Measurements from ENCODE around the gene CD14. TPM values are rescaled to one million over a fixed set of nuclear protein-coding genes. Genes with fewer than 3 reads are reported as not detected.

Gene CD14
- total RNA-seq, 1 experiment from 2014 or later: 0.13 TPM

- no peaks in the 10 kb centered on the region for H3K4me1 Mint-ChIP-seq
- no peaks in the 10 kb centered on the region for H3K36me3 Mint-ChIP-seq (ENCODE audit: insufficient read depth in 1 of 3, low read depth in 3 of 3)
- Histone ChIP-seq H3T11ph (ENCODE audit: low read length) (no peak overlapping the region), H2BK12ac (ENCODE audit: insufficient read length, low read depth, low read length) (no peak overlapping the region), H2BK120ac (ENCODE audit: low read depth, low read length, poor library complexity, severe bottlenecking) (no peak overlapping the region), H3K9ac (ENCODE audit: extremely low read depth, insufficient read length, low read length) (no peak overlapping the region), H3K79me1 (ENCODE audit: insufficient read depth, low read depth, low read length, poor library complexity, severe bottlenecking) (no peaks in the 10 kb centered on the region), H3K4me1 (ENCODE audit: insufficient read depth, low read length) (no peaks in the 10 kb centered on the region), H3K27me3 (ENCODE audit: insufficient read depth, low read length) (no peaks in the 10 kb centered on the region), H2BK20ac (ENCODE audit: low read depth, low read length, poor library complexity, severe bottlenecking) (no peak overlapping the region), H3K23me2 (ENCODE audit: insufficient read length, low read depth, low read length, poor library complexity, severe bottlenecking) (no peaks in the 10 kb centered on the region), H3K79me2 (ENCODE audit: insufficient read depth, low read length) (no peaks in the 10 kb centered on the region), H3K4ac (ENCODE audit: low read depth, low read length) (no peak overlapping the region), H3K14ac (ENCODE audit: insufficient read depth, low read length) (no peak overlapping the region), H2AFZ (ENCODE audit: low read length) (no peak overlapping the region), H4K8ac (replicated peaks; ENCODE audit: insufficient read length, low read depth, low read length) (no peak overlapping the region), H3K23ac (ENCODE audit: insufficient read length, low read depth, low read length) (no peak overlapping the region), H3K27ac (ENCODE audit: insufficient read length, low read depth, low read length) (no peak overlapping the region), H3K4me2 (ENCODE audit: insufficient read depth, insufficient read length, low read length) (no peak overlapping the region), H3K56ac (ENCODE audit: insufficient read length, low read depth, low read length) (no peak overlapping the region), H4K20me1 (ENCODE audit: control insufficient read depth, insufficient read depth, insufficient read length) (no peaks in the 10 kb centered on the region), H2BK15ac (ENCODE audit: low read depth, low read length) (no peak overlapping the region), H3K18ac (ENCODE audit: insufficient read length, low read depth, low read length) (no peak overlapping the region), H4K91ac (ENCODE audit: insufficient read length, low read depth, low read length) (no peak overlapping the region), H2AK5ac (ENCODE audit: insufficient read length, low read length) (no peak overlapping the region), H2BK5ac (ENCODE audit: insufficient read length, low read length) (no peak overlapping the region), H3K9me3 (ENCODE audit: control insufficient read depth, low read depth, low read length) (no peaks in the 10 kb centered on the region), H4K5ac (ENCODE audit: insufficient read length, low read depth, low read length) (no peak overlapping the region)
- peaks cover 2% of the 10 kb centered on the region; the same call in 1 of the 2 replicates for H3K27me3 Mint-ChIP-seq (ENCODE audit: low read depth)
- DNase-seq: no peak
- no peak overlapping the region for H3K4me3 Mint-ChIP-seq
- H3K9me3 Mint-ChIP-seq: peaks cover 26 to 45% of the 10 kb centered on the region in 2 experiments; a peak in 4 of 5 replicates
- no peak overlapping the region for H3K27ac Mint-ChIP-seq
- TF ChIP-seq CTCF (conservative IDR thresholded peaks at IDR 0.05): no peak
- no CpG with 5 or more reads among the region's 3 CpGs for WGBS (ENCODE audit: extremely low coverage, insufficient read length, low lambda C conversion rate)
Measured at GRCh38 chr5:140605879-140606278, 27.1 kb downstream of the CD14 start.

Measured in H9 (cell line).